ENCODE data around the gene COPS7A. TPM values are rescaled to one million over a fixed set of nuclear protein-coding genes. Genes with fewer than 3 reads are reported as not detected.

Gene COPS7A
- total RNA-seq, 6 experiments from 2014 or later, result 103 to 122 (median 108) TPM

- peaks cover 29% of the 10 kb centered on the region for H3K36me3 Mint-ChIP-seq (ENCODE audit: low read depth)
- DNase-seq, result peak; percentile 99
- peak; percentile 48 for TF ChIP-seq CTCF (IDR thresholded peaks at IDR 0.05)
- H3K27ac Mint-ChIP-seq, result peak within 1 kb of the TSS; percentile 97
- peaks cover 3% of the 10 kb centered on the region for H3K27me3 Mint-ChIP-seq (ENCODE audit: insufficient read depth)
- H3K4me3 Mint-ChIP-seq, result peak within 1 kb of the TSS; percentile 92
- H3K4me1 Mint-ChIP-seq (ENCODE audit: low read depth), result peaks cover 54% of the 10 kb centered on the region
- H3K9me3 Mint-ChIP-seq, result no peaks in the 10 kb centered on the region
Measured at GRCh38 chr12:6688999-6689882, 34.6 kb upstream of the COPS7A start, which contains the start of gene ZNF384. Gene ZNF384, minus strand, starts transcription at chr12:6689375. Its CDS starts 9,855 bp downstream, at chr12:6679520.

- peak overlapping the region; percentile 92; the same call in 1 of the 2 replicates for H3K4me3 Mint-ChIP-seq
Measured at GRCh38 chr12:6691473-6691872, 32.4 kb upstream of the COPS7A start.

GRCh38 chr12:6692888-6693287, 31.0 kb upstream of the COPS7A start:
- DNase-seq, result no peak
- Mint-ChIP-seq H3K4me1 (ENCODE audit: low read depth) (peaks cover 26% of the 10 kb centered on the region), H3K27me3 (ENCODE audit: insufficient read depth) (peaks cover 7% of the 10 kb centered on the region), H3K27ac (no peak overlapping the region), H3K4me3 (no peak overlapping the region), H3K9me3 (no peaks in the 10 kb centered on the region), H3K36me3 (ENCODE audit: low read depth) (peaks cover 3% of the 10 kb centered on the region; the same call in 1 of the 2 replicates)
- TF ChIP-seq CTCF (IDR thresholded peaks at IDR 0.05), result no peak

More at GRCh38 chr12:6691473-6691872, 32.4 kb upstream of the COPS7A start:
- H3K27me3 Mint-ChIP-seq (ENCODE audit: insufficient read depth), result peaks cover 3% of the 10 kb centered on the region
- peak; percentile 69 for DNase-seq
- H3K27ac Mint-ChIP-seq, result peak overlapping the region; percentile 72
- H3K4me1 Mint-ChIP-seq (ENCODE audit: low read depth), result peaks cover 37% of the 10 kb centered on the region
- TF ChIP-seq CTCF (IDR thresholded peaks at IDR 0.05), result no peak
- H3K9me3 Mint-ChIP-seq, result no peaks in the 10 kb centered on the region
- H3K36me3 Mint-ChIP-seq (ENCODE audit: low read depth), result peaks cover 16% of the 10 kb centered on the region

GRCh38 chr12:6693832-6694355, 30.0 kb upstream of the COPS7A start:
- no peaks in the 10 kb centered on the region for H3K9me3 Mint-ChIP-seq
- H3K4me1 Mint-ChIP-seq (ENCODE audit: low read depth), result peaks cover 32% of the 10 kb centered on the region
- H3K36me3 Mint-ChIP-seq (ENCODE audit: low read depth), result no peaks in the 10 kb centered on the region
- no peak overlapping the region for H3K27ac Mint-ChIP-seq
- peaks cover 7% of the 10 kb centered on the region for H3K27me3 Mint-ChIP-seq (ENCODE audit: insufficient read depth)
- TF ChIP-seq CTCF (IDR thresholded peaks at IDR 0.05), result no peak
- no peak for DNase-seq
- H3K4me3 Mint-ChIP-seq, result no peak overlapping the region

- Mint-ChIP-seq H3K9me3 (no peaks in the 10 kb centered on the region), H3K4me1 (ENCODE audit: low read depth) (peaks cover 40% of the 10 kb centered on the region), H3K27me3 (ENCODE audit: insufficient read depth) (peaks cover 12% of the 10 kb centered on the region), H3K36me3 (ENCODE audit: low read depth) (no peaks in the 10 kb centered on the region), H3K27ac (no peak overlapping the region), H3K4me3 (no peak overlapping the region)
- TF ChIP-seq CTCF (IDR thresholded peaks at IDR 0.05), result no peak
- no peak for DNase-seq
Measured at GRCh38 chr12:6694701-6695100, 29.1 kb upstream of the COPS7A start.

All from HFFc6 (cell line).